ENCODE results near the gene HTR4.

HTR4 gene

GRCh38 chr5:148663509-148663908 lies 9.2 kb upstream of the HTR4 start:
- no peak for DNase-seq (ENCODE audit: low spot score)

DNA sequence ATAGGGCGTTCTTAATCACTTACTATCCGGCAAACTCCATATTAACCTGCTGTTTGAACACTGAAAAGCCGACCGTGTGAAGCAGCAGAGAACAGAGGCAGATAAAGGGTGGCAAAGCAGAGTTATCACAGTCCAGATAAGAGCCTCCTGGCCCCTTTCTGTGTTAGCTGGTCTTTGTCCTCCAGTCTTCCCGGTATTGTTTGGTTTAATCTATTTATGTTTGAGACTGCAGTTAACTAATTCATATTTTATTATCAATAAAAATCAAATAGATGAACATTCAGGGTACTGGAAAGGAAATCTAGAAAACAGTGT lies 6.0 kb upstream of the HTR4 start:
- DNase-seq (ENCODE audit: low spot score): no peak

DNA sequence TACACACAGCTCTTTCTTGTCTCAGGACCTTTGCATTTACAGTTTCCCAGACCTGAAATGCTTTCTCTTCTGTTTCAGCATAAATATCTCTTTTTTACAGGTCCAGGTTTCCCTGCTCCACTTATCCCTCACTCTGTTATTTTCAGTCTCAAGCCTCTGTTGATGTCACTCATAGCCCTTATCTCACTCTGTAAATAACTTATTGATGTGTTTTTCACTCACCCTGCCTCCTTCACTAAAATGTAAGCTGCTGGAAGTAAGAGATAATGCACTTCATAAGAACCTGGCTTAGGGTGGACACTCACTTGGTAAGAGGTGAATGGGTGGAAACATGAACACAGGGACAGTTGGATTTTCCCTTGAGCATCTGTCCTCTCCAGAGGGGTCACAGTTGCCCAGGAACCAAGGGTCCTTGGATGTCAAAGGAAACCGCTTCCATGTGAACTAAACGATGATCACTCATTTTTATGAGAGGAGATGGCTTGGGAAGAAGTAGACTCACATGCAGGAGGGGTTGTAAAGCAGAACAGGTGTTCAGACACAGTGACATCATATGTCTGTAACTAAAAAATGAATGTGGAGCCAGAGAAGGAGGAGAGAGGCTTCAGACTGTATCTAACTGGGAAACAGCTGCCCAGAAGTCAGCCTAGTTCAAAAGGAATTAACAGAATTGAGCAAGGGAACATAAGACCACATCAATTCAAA lies 5.5 kb upstream of the HTR4 start:
- no peak for DNase-seq (ENCODE audit: low spot score)

- no peak for DNase-seq (ENCODE audit: low spot score)
These were observed 964 bp downstream of the HTR4 start for GRCh38 chr5:148653291-148653835.

- DNase-seq (ENCODE audit: low spot score): no peak
These were observed 2.8 kb downstream of the HTR4 start for GRCh38 chr5:148651528-148651927.

- DNase-seq (ENCODE audit: low spot score): no peak
These were observed 8.8 kb downstream of the HTR4 start for GRCh38 chr5:148645527-148645926.

- no peak for DNase-seq (ENCODE audit: low spot score)
These were observed 12.6 kb downstream of the HTR4 start for GRCh38 chr5:148641735-148642134.

DNA sequence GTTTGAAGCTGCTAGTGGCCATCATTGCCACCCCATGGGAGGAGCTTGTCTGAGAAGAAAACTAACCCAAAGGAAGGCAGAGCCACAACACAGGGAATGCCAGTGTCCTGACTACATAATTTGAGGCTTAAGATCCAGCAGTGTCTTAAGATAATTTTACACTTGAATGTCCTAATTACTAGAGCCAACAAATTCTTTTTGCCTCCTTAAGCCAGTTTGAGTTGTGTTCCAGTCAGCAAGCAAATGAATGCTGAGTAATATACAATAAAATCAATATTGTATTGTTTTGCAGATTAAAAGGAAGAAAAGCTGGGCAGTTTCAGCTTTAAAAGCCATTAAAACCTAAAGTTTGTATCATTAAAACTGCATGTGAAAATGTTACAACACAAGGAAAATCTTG lies 13.9 kb downstream of the HTR4 start:
- no peak for DNase-seq (ENCODE audit: low spot score)

GRCh38 chr5:148639081-148639480 lies 15.2 kb downstream of the HTR4 start:
- DNase-seq (ENCODE audit: low spot score): no peak

- DNase-seq (ENCODE audit: low spot score): no peak
These were observed 18.0 kb downstream of the HTR4 start for GRCh38 chr5:148636353-148636752.

DNA sequence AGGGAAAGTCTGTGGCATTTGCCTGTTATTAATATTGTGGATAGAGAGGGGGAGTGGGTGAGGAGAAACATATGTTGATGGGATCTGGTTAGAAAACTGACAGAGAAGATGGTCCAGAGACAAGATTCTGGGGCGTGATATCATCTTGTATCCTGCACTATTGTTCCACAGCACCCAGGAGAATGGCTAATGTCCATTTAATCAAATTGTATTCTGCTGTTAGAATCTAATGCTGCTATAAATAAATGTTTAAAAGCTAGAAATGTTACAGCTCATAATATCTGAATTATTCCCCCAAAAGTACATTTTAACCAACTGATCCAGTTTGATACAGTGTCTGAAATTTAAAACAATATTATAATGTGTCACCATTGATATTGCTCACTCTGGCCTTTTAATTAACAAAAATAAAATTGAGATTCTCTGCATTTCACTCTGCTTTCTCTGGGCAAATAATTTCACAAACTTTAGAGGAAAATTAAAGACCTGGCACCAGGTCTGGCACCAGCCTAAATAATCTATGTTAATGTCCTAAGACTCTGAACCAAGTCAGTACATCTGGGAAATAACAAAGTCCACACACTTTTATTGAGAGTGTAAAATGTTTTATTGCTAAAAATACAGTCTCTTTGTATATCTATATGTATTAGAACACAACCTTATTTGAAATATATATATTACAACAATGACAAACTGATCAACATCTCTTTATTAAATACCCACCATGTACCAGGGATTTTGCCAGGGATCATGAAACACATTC lies 18.8 kb downstream of the HTR4 start:
- DNase-seq (ENCODE audit: low spot score): no peak

GRCh38 chr5:148633067-148633377 lies 21.3 kb downstream of the HTR4 start:
- no peak for DNase-seq (ENCODE audit: low spot score)

- DNase-seq (ENCODE audit: low spot score): no peak
These were observed 21.9 kb downstream of the HTR4 start for GRCh38 chr5:148632255-148633066.

GRCh38 chr5:148626986-148627385 lies 27.3 kb downstream of the HTR4 start:
- no peak for DNase-seq (ENCODE audit: low spot score)

DNA sequence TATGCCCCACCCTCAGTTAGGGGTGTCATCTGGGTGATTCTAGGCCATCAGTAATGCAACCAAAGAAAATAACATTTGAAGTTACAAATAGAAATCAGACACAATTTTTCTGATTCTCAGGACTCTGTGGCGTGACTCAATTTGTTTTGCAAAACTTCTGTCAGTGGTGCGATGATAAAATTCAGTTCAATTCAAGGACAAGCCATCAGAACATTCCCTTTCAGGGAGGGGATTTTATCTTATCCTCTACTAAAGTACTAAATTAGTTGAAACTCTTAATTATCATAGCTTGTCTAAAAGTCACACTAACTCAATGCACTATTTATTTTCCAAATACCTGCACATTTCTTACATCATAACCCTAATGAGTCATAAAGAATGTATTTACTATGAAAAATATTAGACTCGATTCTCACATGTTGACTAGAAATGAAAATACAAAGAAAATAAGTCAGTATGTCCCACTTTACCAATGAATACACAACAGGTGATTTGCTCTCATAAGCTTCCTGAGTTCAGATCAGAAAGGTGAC lies 28.2 kb downstream of the HTR4 start:
- DNase-seq (ENCODE audit: low spot score): no peak

GRCh38 chr5:148625250-148625649 lies 29.1 kb downstream of the HTR4 start:
- no peak for DNase-seq (ENCODE audit: low spot score)

DNA sequence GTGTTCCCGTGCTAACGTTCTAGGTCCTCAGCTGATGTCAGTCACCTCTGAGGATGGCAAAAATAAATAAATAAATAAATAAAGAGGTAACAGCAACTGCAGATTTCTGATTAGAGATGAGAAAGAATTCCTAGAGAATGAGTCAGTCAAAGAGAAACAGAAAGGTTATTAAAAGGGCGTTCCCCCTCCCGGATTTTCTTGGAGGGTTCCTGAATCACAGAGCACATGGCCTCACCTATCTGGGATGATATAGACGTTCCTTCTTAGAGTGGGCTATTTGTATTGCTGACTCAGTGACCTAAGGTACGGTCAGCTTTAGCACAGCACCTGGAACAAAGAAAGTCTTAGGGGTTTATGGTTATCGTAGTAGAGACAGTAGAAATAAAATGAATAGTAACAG lies 30.6 kb downstream of the HTR4 start:
- DNase-seq (ENCODE audit: low spot score): no peak

DNA sequence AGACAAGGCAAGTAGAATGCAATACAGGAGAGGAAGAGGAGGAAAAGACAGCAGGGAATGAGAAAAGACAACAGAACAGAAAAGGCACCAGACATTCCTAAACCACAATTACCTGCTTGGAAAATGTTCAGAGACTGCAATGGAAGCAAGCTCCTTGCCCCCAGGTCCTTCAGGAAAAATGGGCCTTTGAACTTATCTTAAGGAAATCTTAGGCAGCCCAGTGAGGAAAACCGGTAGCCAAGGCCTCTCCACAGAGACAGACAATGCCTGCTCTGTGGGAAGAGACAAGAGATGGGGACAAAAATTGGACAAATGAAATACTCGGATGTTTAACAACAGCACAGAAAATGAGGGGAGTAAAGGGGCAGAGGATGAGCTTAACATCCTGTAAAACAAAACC lies 31.2 kb downstream of the HTR4 start:
- DNase-seq (ENCODE audit: low spot score): no peak

DNA sequence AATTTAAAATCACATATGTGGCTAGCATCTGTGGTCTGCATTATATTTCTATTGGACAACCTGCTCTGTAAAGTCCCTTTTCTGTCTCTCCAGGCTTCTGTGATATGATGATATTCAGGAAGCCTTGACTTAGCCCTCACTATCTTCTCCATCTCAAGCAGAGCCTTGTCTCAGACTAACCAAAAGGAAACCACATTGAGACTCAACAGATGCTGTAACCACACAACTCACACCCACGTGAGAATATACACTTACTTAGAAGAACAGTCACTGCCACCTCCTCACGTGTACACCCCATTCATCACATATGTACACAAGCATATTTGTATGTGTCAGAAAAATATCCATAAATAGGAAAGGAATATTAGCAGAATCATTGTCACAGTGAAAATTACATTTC lies 33.6 kb downstream of the HTR4 start:
- no peak for DNase-seq (ENCODE audit: low spot score)

DNA sequence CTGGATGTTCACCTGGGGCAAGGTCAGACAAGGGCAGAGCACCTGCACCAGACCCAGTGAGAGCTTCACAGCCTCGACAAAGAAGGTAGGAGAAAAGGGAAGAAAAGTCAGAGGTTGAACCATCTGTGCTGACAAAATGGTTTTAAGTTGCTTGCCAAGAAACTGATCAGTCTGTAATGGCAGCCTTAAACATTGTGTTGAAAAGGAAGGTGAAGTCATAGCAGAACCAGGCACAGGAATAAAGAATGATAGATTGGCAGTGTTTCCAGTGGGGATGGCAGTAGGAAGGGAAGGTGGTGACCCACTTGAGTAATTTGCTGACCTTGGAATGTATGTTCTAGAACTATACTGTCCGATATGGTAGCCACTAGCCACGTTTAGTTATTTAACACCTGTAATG lies 34.2 kb downstream of the HTR4 start:
- no peak for DNase-seq (ENCODE audit: low spot score)

DNA sequence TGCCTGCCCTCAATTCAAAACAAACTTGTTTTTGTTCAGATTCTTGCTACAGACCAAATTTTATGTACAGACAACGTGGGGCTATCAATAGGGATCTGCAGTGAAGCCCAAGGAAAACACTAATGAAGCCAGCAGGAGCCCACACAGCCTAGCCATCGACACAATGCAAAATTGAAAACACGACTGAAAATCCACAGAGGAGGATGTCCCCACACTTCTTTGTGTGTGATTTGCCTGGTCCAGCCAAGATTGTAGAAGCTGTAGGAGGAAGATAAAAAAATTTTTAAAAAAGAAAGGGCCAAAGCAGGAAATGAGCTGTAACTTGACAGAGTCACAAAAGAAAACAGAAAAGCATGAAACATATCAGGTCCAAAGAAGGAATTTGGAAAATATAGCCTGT lies 34.8 kb downstream of the HTR4 start:
- DNase-seq (ENCODE audit: low spot score): no peak

GRCh38 chr5:148615644-148616275 lies 38.6 kb downstream of the HTR4 start:
- no peak for DNase-seq (ENCODE audit: low spot score)
